ENCODE measurements around the gene EPHB4. TPM values are rescaled to one million over a fixed set of nuclear protein-coding genes. Genes with fewer than 3 reads are reported as not detected.

Gene EPHB4
- total RNA-seq, 3 donors from 2014 or later = 21.4 to 64.9 (median 31.8) TPM

GRCh38 chr7:100824499-100825214 lies 2.7 kb downstream of the EPHB4 start:
- TF ChIP-seq POLR2A (IDR thresholded peaks at IDR 0.05) (no peak), CTCF (IDR thresholded peaks at IDR 0.05) (no peak), POLR2AphosphoS5 (IDR thresholded peaks at IDR 0.05) (no peak)
- Histone ChIP-seq H3K36me3 (no peaks in the 10 kb centered on the region), H3K9me3 (no peaks in the 10 kb centered on the region), H3K27ac (peak overlapping the region; percentile 79 to 89), H3K4me3 (peak overlapping the region; percentile 66 to 77 (median 66)), H3K4me1 (no peaks in the 10 kb centered on the region), H3K27me3 (no peaks in the 10 kb centered on the region)
- DNase-seq (ENCODE audit: low spot score in 2 of 2) = no peak
- intact Hi-C loops (cut with DNase I; ENCODE audit: low total_unique reads) = no loop called here

GRCh38 chr7:100823534-100823933 lies 3.8 kb downstream of the EPHB4 start:
- Histone ChIP-seq H3K4me1 (no peaks in the 10 kb centered on the region), H3K9me3 (no peaks in the 10 kb centered on the region), H3K27ac (no peak overlapping the region), H3K27me3 (no peaks in the 10 kb centered on the region), H3K36me3 (no peaks in the 10 kb centered on the region), H3K4me3 (no peak overlapping the region)
- TF ChIP-seq POLR2A (IDR thresholded peaks at IDR 0.05) (no peak), CTCF (IDR thresholded peaks at IDR 0.05) (no peak), POLR2AphosphoS5 (IDR thresholded peaks at IDR 0.05) (no peak)
- DNase-seq (ENCODE audit: low spot score in 2 of 2) = no peak
- intact Hi-C loops (cut with DNase I; ENCODE audit: low total_unique reads) = no loop called here

GRCh38 chr7:100823140-100823525 lies 4.2 kb downstream of the EPHB4 start:
- no peak for DNase-seq (ENCODE audit: low spot score in 2 of 2)
- no peaks in the 10 kb centered on the region for H3K27me3 ChIP-seq
- no peaks in the 10 kb centered on the region for H3K4me1 ChIP-seq
- TF ChIP-seq POLR2AphosphoS5 (IDR thresholded peaks at IDR 0.05) (no peak), CTCF (IDR thresholded peaks at IDR 0.05) (no peak), POLR2A (IDR thresholded peaks at IDR 0.05) (no peak)
- H3K9me3 ChIP-seq = no peaks in the 10 kb centered on the region
- no peaks in the 10 kb centered on the region for H3K36me3 ChIP-seq
- H3K27ac ChIP-seq = no peak overlapping the region
- intact Hi-C loops (cut with DNase I; ENCODE audit: low total_unique reads) = no loop called here
- H3K4me3 ChIP-seq = no peak overlapping the region

GRCh38 chr7:100822236-100823139 lies 4.8 kb downstream of the EPHB4 start:
- H3K27me3 ChIP-seq = no peaks in the 10 kb centered on the region
- H3K27ac ChIP-seq = no peak overlapping the region
- DNase-seq (ENCODE audit: low spot score in 2 of 2) = no peak
- intact Hi-C loops (cut with DNase I; ENCODE audit: low total_unique reads) = no loop called here
- H3K4me1 ChIP-seq = no peaks in the 10 kb centered on the region
- H3K4me3 ChIP-seq = no peak overlapping the region
- no peaks in the 10 kb centered on the region for H3K9me3 ChIP-seq
- TF ChIP-seq POLR2AphosphoS5 (IDR thresholded peaks at IDR 0.05) (no peak), CTCF (IDR thresholded peaks at IDR 0.05) (no peak), POLR2A (IDR thresholded peaks at IDR 0.05) (no peak)
- no peaks in the 10 kb centered on the region for H3K36me3 ChIP-seq

- no peak overlapping the region for H3K4me3 ChIP-seq
- H3K27me3 ChIP-seq = no peaks in the 10 kb centered on the region
- DNase-seq (ENCODE audit: low spot score in 2 of 2) = no peak
- H3K4me1 ChIP-seq = no peaks in the 10 kb centered on the region
- H3K9me3 ChIP-seq = no peaks in the 10 kb centered on the region
- no peaks in the 10 kb centered on the region for H3K36me3 ChIP-seq
- H3K27ac ChIP-seq = no peak overlapping the region
- TF ChIP-seq POLR2A (IDR thresholded peaks at IDR 0.05) (no peak), POLR2AphosphoS5 (IDR thresholded peaks at IDR 0.05) (no peak), CTCF (IDR thresholded peaks at IDR 0.05) (no peak)
- intact Hi-C loops (cut with DNase I; ENCODE audit: low total_unique reads) = loop anchor here (1.0 kb wide), 1 partner anchor 41 kb away; no protein-coding TSS in a partner anchor
Observed at GRCh38 chr7:100819586-100819985, 7.7 kb downstream of the EPHB4 start.

All from breast epithelium (tissue), 4 donors.